DMS 273 (cell line): Measurements from ENCODE around the gene NAGA.
A peak's percentile ranks its signal among the peaks of the same experiment; 100 is the strongest.
"Not testable (repeated sequence)": the region's sequence is repeated elsewhere in the genome, so short reads cannot be mapped to it uniquely, and the experiment has no call there.

ENCODE experiments used
- DNase-seq: peaks from one replicate; lab custom pipeline; 2025; ENCODE audit not compliant: unreplicated experiment; lab: John Stamatoyannopoulos, UW

NAGA gene

GRCh38 chr22:42076764-42077485, 6.3 kb upstream of the NAGA start:
- DNase-seq, result no peak

GRCh38 chr22:42074846-42075676, 4.4 kb upstream of the NAGA start:
- DNase-seq, result no peak

DNA sequence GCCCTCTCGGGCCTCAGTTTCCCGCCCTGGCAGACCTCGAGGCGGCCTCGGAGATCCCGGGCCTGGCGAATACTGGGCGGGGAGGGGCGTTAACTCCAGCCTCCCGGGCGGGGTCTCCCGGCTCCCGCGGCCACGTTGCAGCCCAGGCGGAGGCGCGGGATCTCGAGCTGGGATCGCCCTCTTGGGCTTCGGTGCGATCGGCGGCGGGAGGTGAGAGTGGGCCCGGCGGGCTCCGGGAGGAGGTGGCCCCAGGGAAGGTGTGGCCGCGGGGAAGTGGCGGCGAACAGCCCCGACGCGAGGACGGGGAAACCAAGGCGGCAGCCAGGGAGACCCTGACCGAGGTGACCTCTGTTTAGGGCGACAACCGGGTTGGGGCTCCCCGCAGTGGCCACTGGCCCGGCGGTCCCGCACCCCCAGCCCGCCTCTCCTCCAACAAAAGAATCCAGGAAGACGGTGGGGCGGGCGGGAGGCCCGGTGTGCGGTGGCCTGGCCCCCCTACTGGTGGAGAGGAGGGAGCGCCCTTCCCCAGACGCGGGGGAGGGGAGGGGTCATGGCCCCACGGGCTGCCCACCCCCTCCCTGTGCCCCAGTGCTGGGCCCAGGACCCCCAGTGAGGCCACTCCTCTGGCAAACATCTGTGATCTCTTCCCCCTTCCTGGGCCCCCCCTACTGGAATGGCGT, 3.7 kb upstream of the NAGA start, which contains the start of gene PHETA2:
PHETA2 (plus strand) TSS at position 117 of the 680 bp plus-strand sequence. CDS start 3,046 bp downstream, outside the sequence.
- no peak for DNase-seq

GRCh38 chr22:42073621-42074041, 3.0 kb upstream of the NAGA start:
- no peak for DNase-seq

- no peak for DNase-seq
Measured at GRCh38 chr22:42072606-42073330, 2.2 kb upstream of the NAGA start.

DNA sequence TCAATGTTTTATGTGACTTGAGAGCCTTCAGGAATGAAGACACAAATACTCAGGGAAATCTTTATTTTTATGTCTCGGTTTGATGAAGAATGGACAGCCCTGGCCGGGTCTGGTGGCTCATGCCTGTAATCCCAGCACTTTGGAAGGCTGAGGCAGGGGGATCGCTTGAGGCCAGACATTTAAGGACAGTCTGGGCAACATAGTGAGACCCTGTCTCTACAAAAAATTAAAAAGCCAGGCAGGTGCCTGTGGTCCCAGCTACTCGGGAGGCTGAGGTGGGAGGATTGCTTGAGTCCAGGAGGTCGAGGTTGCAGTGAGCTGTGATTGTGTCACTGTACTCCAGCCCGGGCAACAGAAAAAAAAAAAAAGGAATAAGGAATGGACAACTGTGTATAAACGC, 896 bp upstream of the NAGA start:
- DNase-seq, result not testable (repeated sequence)

GRCh38 chr22:42069801-42070516, 653 bp downstream of the NAGA start:
- DNase-seq, result no peak

GRCh38 chr22:42068291-42068690, 2.3 kb downstream of the NAGA start:
- DNase-seq, result no peak

DNA sequence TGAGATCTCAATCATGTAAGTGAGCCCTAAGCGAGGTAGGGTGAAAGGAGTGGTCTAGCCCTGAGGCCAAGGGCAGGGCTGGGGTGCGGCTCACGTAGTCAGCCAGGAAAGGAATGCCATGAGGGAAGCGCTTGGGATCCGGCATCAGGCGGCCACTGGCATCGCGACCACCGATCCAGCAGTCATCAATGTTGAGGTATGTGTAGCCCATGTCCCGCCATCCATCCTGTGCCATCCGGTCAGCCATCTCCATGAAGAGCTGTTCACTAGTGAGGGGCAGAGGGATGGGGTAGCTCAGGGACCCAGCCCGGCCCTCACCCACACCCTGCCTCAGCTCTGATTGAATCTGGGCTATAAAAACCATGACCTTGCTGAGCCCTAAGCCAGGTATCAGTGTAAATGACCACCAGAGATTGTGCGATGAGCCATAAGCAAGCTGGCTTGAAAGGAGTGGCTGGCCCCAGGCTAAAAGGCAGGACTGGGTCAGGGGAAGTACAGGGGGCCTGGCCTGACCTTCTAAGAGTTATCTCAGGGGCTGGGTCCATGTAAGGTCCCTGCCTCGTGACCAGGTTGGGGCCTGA, 2.9 kb downstream of the NAGA start:
- DNase-seq, result no peak

DNA sequence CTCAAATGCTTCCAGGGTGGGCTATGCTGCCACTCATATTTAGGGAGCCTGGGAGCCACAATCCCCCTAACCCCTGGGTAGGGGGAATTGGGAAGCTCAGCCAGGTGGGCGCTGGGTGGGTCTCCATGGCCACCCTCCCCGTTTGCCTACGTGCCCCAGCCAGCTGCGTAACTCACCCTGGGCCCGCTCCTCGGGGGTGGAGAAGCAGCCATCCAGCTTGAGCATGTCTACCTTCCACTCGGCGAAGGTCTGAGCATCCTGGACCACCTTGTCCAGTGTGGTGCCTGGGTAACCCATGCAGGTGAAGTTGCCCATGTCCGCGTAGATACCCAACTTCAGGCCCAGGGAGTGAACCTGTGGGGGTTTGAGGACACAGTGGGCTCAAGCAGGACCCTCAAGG, 3.7 kb downstream of the NAGA start:
- DNase-seq, result no peak

GRCh38 chr22:42066126-42066761, 4.4 kb downstream of the NAGA start:
- peak; percentile 23 for DNase-seq

DNA sequence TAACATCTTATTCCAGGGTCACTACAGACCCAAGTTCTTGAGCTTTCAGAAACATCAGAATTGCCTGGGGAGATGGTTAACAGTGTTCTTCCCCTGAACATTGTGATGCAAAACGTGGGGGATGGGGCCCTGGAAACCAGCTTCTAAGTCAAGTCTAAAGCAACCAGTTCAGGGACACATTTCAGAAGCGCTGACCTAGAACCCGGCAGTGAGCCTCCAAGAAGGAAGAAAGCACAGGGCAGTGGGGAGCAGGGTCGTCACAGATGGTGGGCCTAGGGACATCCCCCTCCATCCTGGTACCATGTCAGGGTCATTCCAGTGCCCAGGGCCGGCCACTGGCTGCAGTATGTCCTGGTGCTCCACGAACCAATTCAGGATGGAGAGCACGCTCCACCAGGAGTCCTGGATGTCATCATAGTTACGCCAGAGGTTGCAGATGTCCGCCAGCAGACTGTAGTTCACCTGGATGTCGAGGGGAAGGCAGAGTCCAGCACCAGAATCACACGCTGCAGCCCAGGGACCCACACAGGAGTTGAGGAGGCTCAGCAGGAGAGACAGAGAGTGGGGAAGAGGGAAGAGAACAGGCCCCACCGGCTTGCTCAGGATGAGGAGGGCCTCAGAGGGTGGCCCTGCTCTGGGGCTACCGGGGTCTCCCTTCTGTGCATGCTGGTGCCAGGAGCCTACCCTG, 5.0 kb downstream of the NAGA start:
- no peak for DNase-seq

DNA sequence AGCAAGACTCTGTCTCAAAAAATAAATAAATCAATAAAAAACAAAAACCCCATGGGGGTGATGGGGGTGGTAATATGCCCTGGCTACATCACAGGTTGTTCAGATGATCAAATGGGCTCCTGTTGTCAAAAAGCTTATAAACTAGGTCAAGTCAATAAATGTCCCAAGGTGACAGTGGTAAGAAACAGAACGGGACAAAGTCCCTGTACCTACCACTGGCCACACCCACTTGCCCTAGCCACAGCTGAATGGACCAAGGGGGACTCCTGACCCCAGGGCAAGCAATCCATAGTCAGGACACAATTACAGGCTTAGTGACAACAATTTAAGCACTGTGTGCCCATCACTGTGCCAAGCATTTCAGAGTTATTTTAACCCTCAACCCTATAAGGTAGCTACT, 6.0 kb downstream of the NAGA start:
- DNase-seq, result no peak

GRCh38 chr22:42062506-42063170, 8.0 kb downstream of the NAGA start:
- no peak for DNase-seq

GRCh38 chr22:42061041-42061440, 9.6 kb downstream of the NAGA start:
- DNase-seq, result no peak

DNA sequence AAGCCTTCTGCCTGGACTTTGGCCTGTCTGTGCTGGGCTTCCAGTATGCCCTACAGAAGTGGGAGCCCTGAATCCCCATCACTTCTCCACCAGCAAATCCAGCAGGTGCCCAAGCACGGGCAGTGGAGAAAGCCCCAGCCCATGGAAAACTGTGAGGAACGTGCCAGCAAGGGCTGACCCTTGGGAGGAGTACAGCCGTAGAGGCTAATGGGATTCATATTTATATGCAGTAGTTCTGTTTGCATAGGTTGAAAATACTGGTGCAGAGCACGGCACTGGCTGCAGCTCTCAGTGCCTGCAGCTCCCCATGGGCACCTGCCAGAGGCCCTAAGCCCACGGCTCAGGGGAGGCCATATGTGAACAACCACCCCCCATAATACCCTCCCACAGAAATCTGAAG, 10.1 kb downstream of the NAGA start:
- no peak for DNase-seq

- no peak for DNase-seq
Measured at GRCh38 chr22:42056757-42057511, 13.7 kb downstream of the NAGA start.

- DNase-seq, result no peak
Measured at GRCh38 chr22:42052765-42053164, 17.8 kb downstream of the NAGA start.
